ENCODE data around the gene KANK4. TPM values are rescaled to one million over a fixed set of nuclear protein-coding genes. Genes with fewer than 3 reads are reported as not detected.

The KANK4 gene
- polyA plus RNA-seq, 3 donors, result not detected

DNA sequence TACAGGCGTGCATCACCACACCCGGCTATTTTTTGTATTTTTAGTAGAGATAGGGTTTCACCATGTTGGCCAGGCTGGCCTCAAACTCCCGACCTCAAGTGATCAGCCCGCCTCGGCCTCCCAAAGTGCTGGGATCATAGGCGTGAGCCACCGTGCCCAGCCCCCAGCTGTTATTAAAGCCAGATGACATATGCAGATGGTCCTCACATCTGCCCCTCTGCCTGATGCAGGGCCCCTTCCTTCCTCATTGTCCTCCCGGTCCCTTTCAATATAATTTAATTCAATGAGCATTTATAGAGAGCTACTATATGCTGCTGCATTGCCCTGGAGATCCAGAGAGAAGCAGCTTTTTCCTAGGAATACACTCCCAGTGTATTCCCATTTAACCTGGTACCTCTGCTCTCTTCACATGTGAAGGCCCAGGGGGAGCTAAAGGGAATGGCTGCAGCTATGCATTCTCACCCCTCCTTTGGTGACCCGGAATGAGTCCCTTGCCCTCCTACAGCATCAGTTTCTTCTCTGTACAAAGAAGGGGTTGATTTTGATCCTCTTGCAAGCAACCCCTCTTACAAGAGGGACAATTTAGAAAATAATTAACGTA, 69.0 kb downstream of the KANK4 start:
- Histone ChIP-seq H4K20me1 (ENCODE audit: insufficient read depth, low read length) (no peaks in the 10 kb centered on the region), H3K4me3 (replicated peaks in 1 of 3; ENCODE audit: low read depth in 2 of 3, low read length in 3 of 3) (no peak overlapping the region), H2AFZ (ENCODE audit: insufficient read depth, low read depth, low read length, poor library complexity, severe bottlenecking) (peak overlapping the region; percentile 24), H3K79me2 (ENCODE audit: insufficient read depth, low read length) (no peaks in the 10 kb centered on the region), H3K9me3 (replicated peaks in 1 of 2; ENCODE audit: control insufficient read depth in 1 of 2, insufficient read depth in 1 of 2, low read length in 2 of 2) (no peaks in the 10 kb centered on the region), H3K27me3 (ENCODE audit: control insufficient read depth in 2 of 2, insufficient read depth in 2 of 2, low read length in 2 of 2) (no peaks in the 10 kb centered on the region), H3K36me3 (replicated peaks in 1 of 2; ENCODE audit: control insufficient read depth in 1 of 2, insufficient read depth in 2 of 2, low read length in 2 of 2) (no peaks in the 10 kb centered on the region), H3K4me2 (replicated peaks; ENCODE audit: extremely low read depth, low read length, poor library complexity, severe bottlenecking) (no peak overlapping the region), H3K4me1 (ENCODE audit: control insufficient read depth in 1 of 2, insufficient read depth in 2 of 2, low read length in 2 of 2) (no peaks in the 10 kb centered on the region), H3K9ac (ENCODE audit: insufficient read depth, low read length, poor library complexity, severe bottlenecking) (no peak overlapping the region), H3K27ac (ENCODE audit: low read depth in 1 of 2, low read length in 2 of 2) (no peak overlapping the region)
- no peak for DNase-seq
- intact Hi-C loops (cut with micrococcal nuclease), result no loop called here
- H3K27ac Mint-ChIP-seq, result no peak overlapping the region
- peaks cover 0 to 2% (median 0%) of the 10 kb centered on the region in 7 donors for H3K9me3 Mint-ChIP-seq
- no peaks in the 10 kb centered on the region for H3K36me3 Mint-ChIP-seq
- TF ChIP-seq, protein P1, sequence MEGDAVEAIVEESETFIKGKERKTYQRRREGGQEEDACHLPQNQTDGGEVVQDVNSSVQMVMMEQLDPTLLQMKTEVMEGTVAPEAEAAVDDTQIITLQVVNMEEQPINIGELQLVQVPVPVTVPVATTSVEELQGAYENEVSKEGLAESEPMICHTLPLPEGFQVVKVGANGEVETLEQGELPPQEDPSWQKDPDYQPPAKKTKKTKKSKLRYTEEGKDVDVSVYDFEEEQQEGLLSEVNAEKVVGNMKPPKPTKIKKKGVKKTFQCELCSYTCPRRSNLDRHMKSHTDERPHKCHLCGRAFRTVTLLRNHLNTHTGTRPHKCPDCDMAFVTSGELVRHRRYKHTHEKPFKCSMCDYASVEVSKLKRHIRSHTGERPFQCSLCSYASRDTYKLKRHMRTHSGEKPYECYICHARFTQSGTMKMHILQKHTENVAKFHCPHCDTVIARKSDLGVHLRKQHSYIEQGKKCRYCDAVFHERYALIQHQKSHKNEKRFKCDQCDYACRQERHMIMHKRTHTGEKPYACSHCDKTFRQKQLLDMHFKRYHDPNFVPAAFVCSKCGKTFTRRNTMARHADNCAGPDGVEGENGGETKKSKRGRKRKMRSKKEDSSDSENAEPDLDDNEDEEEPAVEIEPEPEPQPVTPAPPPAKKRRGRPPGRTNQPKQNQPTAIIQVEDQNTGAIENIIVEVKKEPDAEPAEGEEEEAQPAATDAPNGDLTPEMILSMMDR (IDR thresholded peaks at IDR 0.05), result no peak
- H3K4me3 Mint-ChIP-seq, result no peak overlapping the region
- H3K4me1 Mint-ChIP-seq, result peaks cover 8% of the 10 kb centered on the region
- H3K27me3 Mint-ChIP-seq (ENCODE audit: low read depth in 3 of 3), result no peaks in the 10 kb centered on the region
- no CpG with 5 or more reads among the region's 10 CpGs for WGBS (ENCODE audit: insufficient coverage)

DNA sequence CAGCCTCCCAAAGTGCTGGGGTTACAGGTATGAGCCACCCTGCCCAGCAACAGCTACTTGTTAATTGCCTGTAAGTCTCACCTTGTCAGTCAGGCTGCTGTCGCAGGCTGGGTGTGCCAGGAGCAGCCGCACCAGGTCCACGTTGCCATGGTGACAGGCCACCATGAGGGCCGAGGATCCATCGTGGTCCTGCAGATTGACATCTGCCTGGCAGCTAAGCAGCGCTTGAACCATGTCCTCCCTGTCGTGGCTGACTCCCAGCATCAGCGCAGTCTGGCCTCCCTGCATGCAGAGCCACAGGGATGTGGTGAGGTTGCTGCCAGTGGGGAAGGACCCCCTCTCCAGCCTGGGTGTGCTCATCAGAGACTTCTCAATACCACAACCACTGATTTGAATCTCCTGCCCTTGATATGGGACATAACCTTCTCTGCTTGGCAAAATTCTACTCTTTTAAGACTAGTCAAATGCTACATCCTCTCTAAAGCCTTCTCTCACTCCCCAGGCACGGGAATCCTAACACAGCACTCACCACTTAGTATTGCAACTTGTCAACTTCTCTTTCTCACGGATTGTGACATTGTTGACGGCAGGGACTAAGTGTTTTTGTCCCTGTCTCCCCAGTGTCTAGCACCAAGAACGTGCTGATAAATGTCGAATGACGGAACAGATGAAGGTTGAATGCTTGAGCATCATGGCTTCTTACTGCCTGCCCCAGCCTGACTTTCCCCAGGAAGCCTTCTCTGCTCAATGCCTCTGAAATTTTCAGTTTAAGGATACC, 71.7 kb downstream of the KANK4 start:
- Histone ChIP-seq H3K4me1 (ENCODE audit: control insufficient read depth in 1 of 2, insufficient read depth in 2 of 2, low read length in 2 of 2) (no peaks in the 10 kb centered on the region), H3K9ac (ENCODE audit: insufficient read depth, low read length, poor library complexity, severe bottlenecking) (no peak overlapping the region), H3K36me3 (replicated peaks in 1 of 2; ENCODE audit: control insufficient read depth in 1 of 2, insufficient read depth in 2 of 2, low read length in 2 of 2) (no peaks in the 10 kb centered on the region), H3K27me3 (ENCODE audit: control insufficient read depth in 2 of 2, insufficient read depth in 2 of 2, low read length in 2 of 2) (no peaks in the 10 kb centered on the region), H3K9me3 (replicated peaks in 1 of 2; ENCODE audit: control insufficient read depth in 1 of 2, insufficient read depth in 1 of 2, low read length in 2 of 2) (peaks cover 0 to 4% of the 10 kb centered on the region in 2 donors), H3K79me2 (ENCODE audit: insufficient read depth, low read length) (no peaks in the 10 kb centered on the region), H3K4me2 (replicated peaks; ENCODE audit: extremely low read depth, low read length, poor library complexity, severe bottlenecking) (no peak overlapping the region), H3K27ac (ENCODE audit: low read depth in 1 of 2, low read length in 2 of 2) (no peak overlapping the region), H4K20me1 (ENCODE audit: insufficient read depth, low read length) (no peaks in the 10 kb centered on the region), H3K4me3 (replicated peaks in 1 of 3; ENCODE audit: low read depth in 2 of 3, low read length in 3 of 3) (no peak overlapping the region), H2AFZ (ENCODE audit: insufficient read depth, low read depth, low read length, poor library complexity, severe bottlenecking) (no peak overlapping the region)
- Mint-ChIP-seq H3K27ac (no peak overlapping the region), H3K27me3 (ENCODE audit: low read depth in 3 of 3) (peaks cover 0 to 1% (median 0%) of the 10 kb centered on the region in 3 donors), H3K4me3 (no peak overlapping the region), H3K9me3 (peaks cover 0 to 10% (median 6%) of the 10 kb centered on the region in 7 donors), H3K36me3 (no peaks in the 10 kb centered on the region), H3K4me1 (peaks cover 8% of the 10 kb centered on the region)
- 76% methylated on average over 11 of the region's 14 CpGs for WGBS (ENCODE audit: insufficient coverage)
- TF ChIP-seq, protein P1 (IDR thresholded peaks at IDR 0.05), result no peak
- intact Hi-C loops (cut with micrococcal nuclease), result no loop called here
- no peak for DNase-seq
